Nucleus accumbens (tissue), 56 donors: ENCODE measurements around the gene SFMBT2.
"Not testable (repeated sequence)": the region's sequence is repeated elsewhere in the genome, so short reads cannot be mapped to it uniquely, and the experiment has no call there.

Experiments used
- DNase-seq, 56 donors: peaks; one replicate each; lab custom pipeline; 2025; lab: John Stamatoyannopoulos, UW

Gene SFMBT2

DNA sequence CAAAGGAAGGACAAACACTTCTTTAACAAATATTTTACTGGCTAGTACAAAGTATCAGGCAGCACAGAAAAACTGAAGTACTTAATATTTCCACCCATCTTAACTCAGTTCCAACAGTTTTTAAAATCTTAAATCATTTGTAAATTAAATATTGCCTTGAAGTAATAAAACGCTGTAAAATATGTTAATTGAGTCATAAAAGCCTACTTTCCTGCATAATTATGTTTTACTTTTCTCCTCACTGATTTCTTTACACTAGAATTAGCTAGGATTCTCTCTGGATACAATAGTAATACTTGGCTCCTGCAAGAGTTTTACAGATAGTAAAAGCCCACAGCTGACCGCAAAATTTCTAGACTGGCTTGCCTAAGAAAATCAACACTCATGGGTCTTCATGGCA, 74.9 kb downstream of the SFMBT2 start:
- no peak for DNase-seq

DNA sequence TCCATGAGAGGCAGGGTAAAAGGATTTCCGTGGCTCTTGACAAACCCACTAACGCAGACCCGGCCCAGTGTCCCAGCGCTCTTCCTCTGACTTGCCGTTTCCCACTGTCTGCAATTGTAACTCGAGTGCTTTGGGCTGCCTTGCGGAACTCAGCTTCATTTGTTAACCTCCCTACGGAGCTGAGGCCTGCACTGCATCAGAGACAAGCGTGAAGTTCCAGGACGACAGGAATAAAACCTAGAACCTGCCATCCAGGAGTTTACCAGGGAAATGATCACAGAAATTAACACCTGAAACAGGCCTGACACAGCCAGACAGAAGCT, 76.2 kb downstream of the SFMBT2 start:
- DNase-seq = no peak

DNA sequence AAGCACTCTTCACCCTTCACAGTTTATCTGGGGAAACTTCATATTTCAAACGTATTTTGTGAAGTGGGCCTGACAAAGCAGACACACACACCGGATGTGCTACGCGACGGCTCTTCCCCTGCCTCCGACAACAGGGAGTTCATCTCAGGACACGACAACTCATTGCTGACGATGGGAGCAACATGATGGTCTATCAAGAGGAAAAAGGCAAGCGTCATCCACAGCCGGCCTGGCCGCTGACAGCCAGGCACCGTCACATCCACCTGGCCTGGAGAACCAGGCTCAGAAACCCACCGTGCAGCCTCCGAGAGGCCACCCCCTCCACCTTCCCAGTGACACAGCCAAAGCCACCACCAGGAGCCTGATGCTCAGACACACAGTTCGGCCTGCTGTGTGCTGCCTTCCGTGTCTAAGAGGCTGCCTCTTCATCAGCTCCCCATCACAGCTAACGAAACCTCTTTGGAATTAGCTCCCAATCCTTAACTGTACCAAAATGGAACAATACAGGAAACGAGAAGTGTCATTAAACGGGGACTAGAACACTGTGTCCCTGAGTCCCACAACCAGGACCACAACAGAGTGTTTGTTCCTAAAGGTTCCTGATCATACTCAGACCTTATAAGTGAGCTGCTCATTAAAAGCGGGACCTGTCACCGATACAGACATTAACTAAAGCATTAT, 76.7 kb downstream of the SFMBT2 start:
- no peak for DNase-seq

DNA sequence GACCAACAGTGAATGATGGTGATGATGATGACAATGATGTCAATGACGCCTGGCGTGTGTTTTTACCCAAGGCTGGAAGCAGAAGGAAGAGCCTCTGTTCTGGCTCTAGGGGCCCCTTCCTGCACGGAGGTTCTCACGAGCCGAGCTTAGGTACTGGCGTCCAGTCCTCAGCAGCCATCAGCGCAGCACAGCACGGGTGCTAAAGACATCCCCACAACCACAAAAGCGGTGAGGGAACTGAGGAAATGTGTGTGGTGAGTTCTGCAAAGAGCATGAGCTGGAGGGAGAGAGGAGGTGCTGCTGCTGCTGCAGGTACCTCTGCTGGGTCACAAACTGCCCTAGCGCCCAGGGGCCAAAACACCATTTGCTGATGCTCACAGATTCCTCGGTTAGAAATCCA, 81.6 kb downstream of the SFMBT2 start:
- no peak for DNase-seq

DNA sequence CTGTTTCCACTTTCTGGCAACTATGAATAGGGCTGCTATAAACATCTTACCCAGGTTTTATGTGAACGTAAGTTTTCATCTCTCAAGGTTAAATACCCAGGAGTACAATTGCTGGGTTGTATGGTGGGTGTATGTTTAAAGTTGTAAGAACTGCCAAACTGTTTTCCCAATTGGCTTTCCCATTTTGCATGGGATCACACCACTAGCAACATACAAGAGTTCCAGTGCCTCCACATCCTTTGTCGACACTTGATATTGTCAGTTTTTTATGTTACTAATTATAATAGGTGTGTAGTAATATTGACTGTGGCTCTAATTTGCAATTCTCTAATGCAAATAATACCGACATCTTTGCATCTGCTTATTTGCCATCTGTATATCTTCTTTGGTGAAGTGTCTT, 82.9 kb downstream of the SFMBT2 start:
- DNase-seq = no peak

DNA sequence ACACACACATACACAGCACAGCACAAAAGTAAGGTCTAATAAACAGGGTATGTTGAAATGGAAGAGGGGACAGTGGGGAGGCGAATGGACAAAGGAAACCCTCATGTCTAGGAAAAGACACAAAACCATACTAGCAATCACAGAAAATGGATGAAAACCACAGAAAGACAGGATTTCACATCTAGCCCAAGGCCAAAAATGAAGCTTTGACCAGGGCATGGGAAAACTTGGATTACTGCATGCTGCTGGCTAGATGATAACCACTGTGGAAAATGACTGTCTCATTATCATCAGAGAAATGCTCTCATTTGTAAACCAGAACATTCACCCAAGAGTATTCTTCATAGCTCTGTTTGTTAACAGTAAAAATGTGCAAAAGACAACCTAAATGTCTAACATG, 88.2 kb downstream of the SFMBT2 start:
- no peak for DNase-seq

DNA sequence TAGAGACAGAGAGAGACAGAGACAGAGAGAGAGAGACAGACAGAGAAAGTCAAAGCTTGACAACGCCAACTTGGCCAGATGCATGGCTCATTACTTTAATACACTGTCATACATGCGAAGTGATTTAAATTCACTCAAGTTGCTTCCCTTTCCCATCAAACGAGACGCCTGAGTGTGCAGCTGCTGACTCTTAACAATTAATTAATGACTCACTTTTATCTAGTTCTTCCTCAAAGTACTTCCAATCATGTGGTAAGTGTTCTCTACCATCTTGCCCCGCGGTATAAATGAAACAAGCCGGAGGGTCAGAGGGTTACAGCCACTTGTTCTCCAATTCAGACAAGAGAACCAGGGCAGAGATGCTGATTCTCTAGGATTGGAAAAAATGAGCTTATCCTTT, 90.8 kb downstream of the SFMBT2 start:
- DNase-seq = no peak

DNA sequence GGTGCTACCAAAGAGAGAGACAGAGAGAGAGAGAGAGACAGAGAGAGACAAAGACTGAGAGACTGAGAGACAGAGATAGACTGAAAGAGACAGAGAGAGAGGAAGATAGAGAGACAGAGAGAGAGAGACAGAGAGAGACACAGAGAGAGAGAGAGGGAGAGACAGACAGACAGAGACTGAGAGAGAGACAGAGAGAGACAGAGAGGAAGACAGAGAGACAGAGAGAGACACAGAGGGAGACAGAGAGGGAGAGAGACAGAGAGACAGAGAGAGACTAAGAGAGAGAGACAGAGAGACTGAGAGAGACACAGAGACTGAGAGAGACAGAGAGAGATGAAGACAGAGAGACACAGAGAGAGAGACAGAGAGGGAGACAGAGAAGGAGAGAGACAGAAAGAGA, 91.2 kb downstream of the SFMBT2 start:
- no peak for DNase-seq

DNA sequence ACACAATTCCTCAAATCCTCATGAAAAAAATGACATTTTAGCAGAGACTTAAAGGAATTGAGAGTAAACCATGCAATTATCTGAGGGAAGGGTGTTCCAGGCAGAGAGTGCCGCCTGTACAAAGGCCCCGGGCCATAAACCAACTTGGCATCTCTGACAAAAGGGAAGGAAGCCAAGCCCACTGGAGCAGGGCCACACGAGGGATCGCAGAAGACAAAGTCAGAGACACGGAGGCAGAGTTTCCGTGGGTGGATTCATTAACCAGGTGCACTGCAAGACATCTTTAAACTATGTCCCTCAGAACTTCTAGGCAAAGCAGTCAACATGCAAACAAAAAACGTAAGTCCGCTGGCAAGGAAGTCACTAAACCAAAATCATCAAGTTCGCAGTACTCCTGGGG, 92.0 kb downstream of the SFMBT2 start:
- DNase-seq = peak in 19 of 56 donors; percentile 14 to 58 (median 23)

DNA sequence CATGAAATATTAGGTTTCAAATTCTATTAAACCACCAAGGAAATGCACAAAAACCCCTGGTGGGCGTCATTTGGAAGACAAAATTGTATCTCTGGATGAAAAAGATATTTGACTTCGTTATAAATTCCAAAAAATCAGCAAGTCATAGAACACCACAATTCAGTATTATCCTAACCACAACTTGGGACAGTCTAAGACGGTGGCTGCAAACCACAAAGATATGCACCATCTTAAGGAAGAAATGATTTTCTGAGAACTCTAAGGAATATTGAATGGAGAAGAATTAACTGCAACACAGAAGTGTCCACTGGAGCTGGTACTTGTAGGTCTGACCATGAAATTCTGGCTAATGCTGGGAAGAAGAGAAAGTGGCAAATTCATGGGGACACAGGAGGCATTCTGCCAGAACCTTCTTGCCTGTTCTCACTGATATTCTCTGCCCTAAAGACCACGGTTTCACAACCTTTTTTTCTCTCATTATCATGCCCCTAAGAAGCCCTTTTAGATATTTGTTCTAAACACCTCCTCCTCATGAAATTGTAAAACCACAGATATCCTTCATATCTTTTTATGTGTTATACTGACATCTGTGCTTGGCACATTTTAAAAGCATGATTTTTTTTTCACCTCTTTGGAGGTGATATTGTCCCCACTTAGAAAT, 92.9 kb downstream of the SFMBT2 start:
- DNase-seq = no peak

DNA sequence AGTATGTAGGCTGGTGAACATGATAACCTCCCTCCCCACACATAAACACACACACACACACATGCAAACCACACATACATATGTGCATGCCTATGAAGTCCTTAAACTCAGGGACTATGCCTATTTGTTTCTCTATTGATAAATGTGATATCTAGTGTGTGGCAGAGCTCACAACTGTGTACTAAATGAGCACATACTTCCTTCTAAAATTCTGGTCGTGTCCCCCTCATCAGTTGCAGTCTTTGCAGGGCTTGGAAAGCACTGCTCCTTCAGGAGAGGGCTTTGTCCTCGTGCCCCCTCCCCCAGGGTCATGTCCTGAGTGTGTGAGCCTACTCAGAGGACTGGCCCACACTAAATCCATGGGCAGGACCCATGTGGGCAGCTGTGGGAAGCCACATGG, 94.0 kb downstream of the SFMBT2 start:
- DNase-seq = no peak

DNA sequence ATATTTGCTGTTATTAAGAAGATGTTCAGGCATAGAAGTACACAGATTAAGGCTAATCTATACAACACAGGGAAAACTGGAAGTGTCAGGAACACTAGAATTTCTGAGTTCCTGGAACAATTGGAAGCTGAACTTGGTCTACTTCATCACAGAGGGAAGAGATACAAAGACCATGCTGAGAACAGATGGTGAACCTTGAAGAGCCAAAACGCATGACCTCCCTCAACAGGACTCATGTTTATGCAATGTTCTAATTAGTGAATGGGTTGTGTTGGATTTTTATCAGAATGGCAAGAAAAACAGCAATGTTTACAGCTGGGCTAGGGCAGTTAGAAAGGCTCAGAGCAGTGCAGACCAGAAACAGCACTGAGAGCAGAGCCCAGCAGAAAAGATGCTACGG, 94.9 kb downstream of the SFMBT2 start:
- DNase-seq = no peak

DNA sequence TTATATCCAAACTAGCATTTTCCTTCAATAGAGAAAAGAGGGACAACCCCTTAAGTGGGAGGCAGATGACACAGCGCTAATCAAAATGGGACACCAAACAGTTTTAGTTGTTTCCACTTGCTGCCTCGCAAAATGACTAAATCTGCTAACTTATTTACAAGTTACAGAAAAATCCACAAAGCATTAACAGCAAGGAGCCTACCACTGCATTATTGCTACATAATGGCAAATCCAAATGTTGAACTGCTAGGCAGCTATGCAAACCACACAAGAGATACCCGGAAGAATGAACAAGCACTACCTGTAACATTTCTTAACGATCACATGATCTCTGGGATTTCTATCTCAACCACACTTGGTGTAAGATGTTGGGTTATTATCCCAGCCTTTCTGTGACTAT, 96.7 kb downstream of the SFMBT2 start:
- no peak for DNase-seq

DNA sequence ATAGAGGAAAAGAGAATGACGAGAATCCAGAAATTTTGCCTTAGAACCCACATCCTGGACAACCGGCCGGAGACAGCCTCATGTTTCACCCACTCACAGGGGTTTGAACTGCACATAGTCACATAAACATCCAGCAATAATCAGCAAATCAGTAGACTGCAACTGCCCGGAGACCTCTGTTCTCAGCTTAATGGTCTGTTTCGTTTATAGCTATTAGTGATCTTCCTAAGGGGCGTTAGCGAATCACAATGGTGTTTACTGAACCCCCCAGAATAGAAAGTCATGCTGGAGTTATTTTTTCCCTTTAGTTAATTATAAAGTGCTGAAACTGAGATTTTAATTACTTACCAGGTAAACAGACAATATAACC, 98.4 kb downstream of the SFMBT2 start:
- no peak for DNase-seq

DNA sequence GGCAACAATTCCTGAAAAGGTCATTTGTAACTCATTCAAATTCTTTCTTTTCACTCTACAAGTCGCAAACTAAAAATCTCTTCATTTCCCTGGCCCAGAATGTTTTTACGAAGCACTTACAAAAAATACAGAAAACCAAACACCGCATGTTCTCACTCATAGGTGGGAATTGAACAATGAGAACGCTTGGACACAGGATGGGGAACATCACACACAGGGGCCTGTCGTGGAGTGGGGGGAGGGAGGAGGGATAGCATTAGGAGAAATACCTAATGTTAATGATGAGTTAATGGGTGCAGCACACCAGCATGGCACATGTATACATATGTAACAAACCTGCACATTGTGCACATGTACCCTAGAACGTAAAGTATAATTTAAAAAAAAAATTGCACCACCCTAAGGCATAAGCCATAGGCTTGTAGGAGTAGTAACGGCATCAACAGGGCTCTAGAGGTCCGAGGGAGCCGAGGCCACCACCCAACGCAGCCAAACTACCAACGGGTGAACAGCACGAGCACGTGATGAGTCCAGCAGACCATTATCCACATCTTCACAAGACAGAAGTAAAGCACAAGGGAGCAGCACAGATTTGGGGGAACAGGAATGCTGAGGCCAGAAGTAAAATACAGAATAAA, 98.9 kb downstream of the SFMBT2 start:
- not testable (repeated sequence) for DNase-seq

DNA sequence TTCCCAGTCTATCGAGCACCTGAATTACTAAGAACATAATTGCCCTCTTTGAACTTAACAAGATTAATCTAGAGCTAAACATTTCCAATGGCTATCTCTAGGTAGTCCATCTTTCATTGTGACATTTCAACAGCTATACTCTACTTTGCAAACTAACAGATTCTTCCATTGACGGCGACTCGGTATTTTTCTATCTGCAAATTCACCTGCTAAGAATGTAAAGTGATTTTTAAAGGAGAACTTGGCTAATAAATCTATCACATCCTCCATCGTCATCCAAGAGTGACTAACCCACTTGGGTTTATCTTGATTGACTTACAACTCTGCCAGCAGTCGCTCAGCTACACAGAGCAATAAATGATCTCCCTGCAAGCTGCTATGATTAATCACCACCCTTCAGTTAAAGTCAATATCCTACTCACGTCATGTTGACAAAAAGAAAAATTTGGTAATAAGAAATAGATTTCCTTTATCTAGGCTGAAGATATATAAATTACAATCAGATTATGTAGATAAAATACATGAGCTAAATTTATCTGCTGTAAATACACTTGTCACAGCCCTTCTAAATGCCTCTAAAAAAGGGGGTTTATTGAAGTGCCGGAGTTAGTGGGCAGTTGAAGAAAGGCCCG, 99.5 kb downstream of the SFMBT2 start:
- DNase-seq = peak in 2 of 56 donors; percentile 10 to 26

DNA sequence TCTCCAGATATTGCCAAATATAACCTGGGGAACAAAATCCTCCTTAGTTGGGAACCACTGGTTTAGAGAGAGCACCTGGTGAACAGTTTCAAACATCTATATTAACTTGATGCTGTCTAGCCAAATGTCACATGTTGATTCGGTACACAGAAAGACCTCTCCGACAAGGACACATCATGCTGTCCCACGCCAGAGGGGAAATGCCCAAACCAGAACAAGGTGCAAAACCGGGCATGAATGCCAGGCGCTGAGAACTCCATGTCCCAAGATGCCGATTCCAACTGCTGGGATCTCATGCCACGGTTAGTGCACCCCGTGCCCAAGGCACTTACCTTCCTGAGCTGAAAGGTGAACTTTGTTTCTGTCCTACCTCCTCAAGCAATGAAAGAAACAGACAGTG, 100.8 kb downstream of the SFMBT2 start:
- no peak for DNase-seq

DNA sequence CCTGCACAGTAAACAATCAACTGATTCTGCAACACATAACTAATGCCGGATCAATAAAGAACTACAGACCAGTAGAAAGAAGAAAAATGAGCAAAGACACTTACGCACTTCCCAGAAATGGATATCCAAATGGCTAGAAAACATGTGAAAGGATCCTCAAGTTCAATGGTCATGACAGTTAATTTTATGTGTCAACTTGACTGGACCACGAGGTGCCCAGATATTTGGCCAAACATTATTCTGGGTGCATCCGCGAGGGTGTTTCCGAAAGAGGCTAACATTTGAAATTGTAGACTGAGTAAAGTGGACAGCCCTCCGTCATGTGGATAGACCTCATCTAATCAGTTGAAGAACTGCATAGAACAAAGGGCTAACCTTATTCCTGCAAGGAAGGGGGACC, 102.0 kb downstream of the SFMBT2 start:
- no peak for DNase-seq

DNA sequence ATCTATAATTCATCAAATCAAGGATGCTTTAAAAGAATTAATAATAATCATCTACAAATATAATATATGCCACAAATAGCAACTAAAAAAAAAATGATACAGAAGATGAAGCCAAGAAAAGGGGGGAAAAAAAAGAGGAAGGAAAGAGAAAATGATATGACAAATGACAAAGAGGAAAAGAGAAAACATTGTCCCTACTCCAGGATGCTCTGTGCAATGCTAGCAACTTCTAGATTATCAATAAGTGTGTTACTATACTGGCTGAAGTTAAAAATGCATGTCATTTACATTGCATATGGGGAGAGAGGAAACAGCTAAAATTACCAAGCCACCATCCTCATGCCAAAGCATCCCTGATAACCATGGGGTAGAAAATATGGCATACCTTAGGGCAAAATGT, 104.2 kb downstream of the SFMBT2 start:
- DNase-seq = no peak

DNA sequence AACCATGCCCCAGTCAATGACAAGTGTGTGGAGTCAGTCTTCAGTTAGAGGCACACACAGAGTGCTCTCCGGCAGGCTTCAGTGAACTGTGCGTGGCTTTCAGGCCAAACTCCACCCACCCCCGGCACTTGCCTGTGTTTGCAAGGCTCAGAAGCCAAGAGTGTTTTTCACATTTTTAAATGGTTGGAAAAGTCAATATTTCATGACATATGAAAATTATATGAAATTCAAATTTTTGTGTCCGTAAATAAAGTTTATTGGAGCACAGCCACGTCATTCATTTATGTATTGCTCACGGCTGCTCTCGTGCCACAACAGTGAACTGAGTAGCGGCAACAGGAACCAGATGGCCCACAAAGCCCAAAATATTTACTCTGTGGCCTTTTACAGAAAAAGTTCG, 104.7 kb downstream of the SFMBT2 start:
- DNase-seq = peak in 9 of 56 donors; percentile 3 to 23 (median 9)

DNA sequence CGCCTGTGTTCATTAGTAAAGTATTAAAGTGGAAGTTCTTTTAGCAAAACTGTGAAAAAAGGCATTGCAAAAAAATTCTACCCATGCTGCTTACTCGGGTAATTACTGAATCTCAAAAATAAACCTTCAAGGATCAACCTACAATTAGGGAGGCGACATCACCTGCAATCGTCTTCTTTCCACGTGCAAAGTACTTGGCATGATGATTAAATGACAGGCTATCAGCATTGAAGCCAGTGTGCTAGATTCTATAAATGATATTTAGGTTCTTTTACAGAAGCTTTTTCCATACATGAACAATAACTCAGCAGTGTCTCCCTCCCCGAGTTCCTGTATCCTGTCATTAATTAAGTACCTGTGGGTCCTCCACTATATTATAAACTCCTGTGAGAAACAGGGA, 105.8 kb downstream of the SFMBT2 start:
- DNase-seq = no peak

DNA sequence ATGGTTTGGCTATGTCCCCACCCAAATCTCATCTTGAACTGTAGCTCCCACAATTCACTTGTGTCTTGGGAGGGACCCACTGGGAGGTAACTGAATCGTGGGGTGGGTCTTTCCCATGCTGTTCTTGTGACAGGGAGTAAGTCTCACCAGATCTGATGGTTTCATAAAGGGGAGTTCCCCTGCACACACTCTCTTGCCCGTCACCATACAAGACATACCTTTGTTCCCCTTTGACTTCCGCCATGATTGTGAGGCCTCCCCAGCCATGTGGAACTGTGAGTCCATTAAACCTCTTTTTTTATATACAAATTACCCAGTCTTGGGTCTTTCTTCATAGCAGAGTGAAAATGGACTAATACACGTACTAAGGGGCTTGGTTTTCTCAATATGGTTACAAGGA, 106.7 kb downstream of the SFMBT2 start:
- DNase-seq = no peak
